ENCODE results near the gene CLN6. TPM values are rescaled to one million over a fixed set of nuclear protein-coding genes. Genes with fewer than 3 reads are reported as not detected.

The CLN6 gene
- total and polyA plus RNA-seq, 9 of the 15 experiments (the other 6 are each of a cell fraction or from before 2014, with no cell fraction given) = 0.71 to 53.3 (median 39.3) TPM

DNA sequence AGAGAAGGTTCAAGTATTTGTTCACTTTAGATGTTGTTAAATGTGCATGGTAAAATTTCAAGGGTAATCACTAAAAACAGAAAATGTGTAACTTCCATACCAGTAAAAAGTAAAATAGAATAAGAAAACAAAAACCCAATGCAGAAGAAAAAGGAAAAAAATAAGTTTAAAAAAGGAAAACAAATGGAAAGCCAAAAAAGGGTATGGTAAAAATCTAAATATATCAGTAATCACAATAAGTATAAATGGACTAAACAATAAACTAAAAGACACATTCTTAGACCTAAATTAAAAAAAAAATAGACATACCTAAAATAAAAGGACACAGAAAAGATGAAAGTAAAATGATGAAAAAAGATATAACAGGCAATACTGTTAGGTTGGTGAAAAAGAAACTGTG, 9.5 kb upstream of the CLN6 start:
- H3K36me3 ChIP-seq (ENCODE audit: control insufficient read depth, insufficient read depth, low read length) = no peaks in the 10 kb centered on the region
- no peaks in the 10 kb centered on the region for H3K9me1 ChIP-seq (ENCODE audit: control insufficient read depth, insufficient read depth, low read length)
- no peaks in the 10 kb centered on the region; a peak in 2 of 5 replicates for H3K27me3 ChIP-seq (ENCODE audit: control insufficient read depth in 2 of 2, insufficient read depth in 2 of 2, low read length in 2 of 2)
- H3K9ac ChIP-seq (ENCODE audit: insufficient read depth in 1 of 2, low read depth in 2 of 2, low read length in 2 of 2) = no peak overlapping the region
- CTCF ChIA-PET (ENCODE audit: low intra/inter-chr PET ratio) = no interaction called here
- no TSS peak for BruUV-seq (replicated peaks)
- intact Hi-C loops (cut with micrococcal nuclease) = no loop called here
- TF ChIP-seq, protein P1, sequence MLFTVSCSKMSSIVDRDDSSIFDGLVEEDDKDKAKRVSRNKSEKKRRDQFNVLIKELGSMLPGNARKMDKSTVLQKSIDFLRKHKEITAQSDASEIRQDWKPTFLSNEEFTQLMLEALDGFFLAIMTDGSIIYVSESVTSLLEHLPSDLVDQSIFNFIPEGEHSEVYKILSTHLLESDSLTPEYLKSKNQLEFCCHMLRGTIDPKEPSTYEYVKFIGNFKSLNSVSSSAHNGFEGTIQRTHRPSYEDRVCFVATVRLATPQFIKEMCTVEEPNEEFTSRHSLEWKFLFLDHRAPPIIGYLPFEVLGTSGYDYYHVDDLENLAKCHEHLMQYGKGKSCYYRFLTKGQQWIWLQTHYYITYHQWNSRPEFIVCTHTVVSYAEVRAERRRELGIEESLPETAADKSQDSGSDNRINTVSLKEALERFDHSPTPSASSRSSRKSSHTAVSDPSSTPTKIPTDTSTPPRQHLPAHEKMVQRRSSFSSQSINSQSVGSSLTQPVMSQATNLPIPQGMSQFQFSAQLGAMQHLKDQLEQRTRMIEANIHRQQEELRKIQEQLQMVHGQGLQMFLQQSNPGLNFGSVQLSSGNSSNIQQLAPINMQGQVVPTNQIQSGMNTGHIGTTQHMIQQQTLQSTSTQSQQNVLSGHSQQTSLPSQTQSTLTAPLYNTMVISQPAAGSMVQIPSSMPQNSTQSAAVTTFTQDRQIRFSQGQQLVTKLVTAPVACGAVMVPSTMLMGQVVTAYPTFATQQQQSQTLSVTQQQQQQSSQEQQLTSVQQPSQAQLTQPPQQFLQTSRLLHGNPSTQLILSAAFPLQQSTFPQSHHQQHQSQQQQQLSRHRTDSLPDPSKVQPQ (CRISPR knock-in tag; IDR thresholded peaks at IDR 0.05; ENCODE audit: borderline replicate concordance) = no peak
- TF ChIP-seq ZNF507 (tag; conservative IDR thresholded peaks at IDR 0.05) = peak; percentile 98
- H2AFZ ChIP-seq (ENCODE audit: low read depth, low read length) = no peak overlapping the region
- H3K27ac ChIP-seq (ENCODE audit: extremely low read depth, low read depth, low read length) = no peak overlapping the region
- no peak for FAIRE-seq
- H3K4me2 ChIP-seq (ENCODE audit: insufficient read depth, low read length) = no peak overlapping the region
- no peak for DNase-seq (ENCODE audit: extremely low read depth in 1 of 4, low spot score in 3 of 4)
- no peak overlapping the region for H3K4me3 ChIP-seq
- ATAC-seq = no peak
- peaks cover 5% of the 10 kb centered on the region in 2 experiments; a peak in 3 of 5 replicates for H3K4me1 ChIP-seq (replicated peaks in 1 of 2; ENCODE audit: control insufficient read depth in 2 of 2, insufficient read depth in 2 of 2, low read length in 2 of 2)
- in situ Hi-C loops (cut with MboI) = no loop called here
- peaks cover 2% of the 10 kb centered on the region; the same call in 1 of the 2 replicates for H3K9me3 ChIP-seq (replicated peaks; ENCODE audit: control insufficient read depth, insufficient read depth, low read depth, low read length)
- POLR2A ChIA-PET = interaction anchor here (1.0 kb wide), 1 partner anchor 398 kb away, joined by 3 read pairs; no protein-coding TSS in a partner anchor
- no peaks in the 10 kb centered on the region for H3K79me2 ChIP-seq (ENCODE audit: control insufficient read depth, insufficient read depth, low read length)
- no peaks in the 10 kb centered on the region for H4K20me1 ChIP-seq (replicated peaks; ENCODE audit: control insufficient read depth, insufficient read depth, low read length)

DNA sequence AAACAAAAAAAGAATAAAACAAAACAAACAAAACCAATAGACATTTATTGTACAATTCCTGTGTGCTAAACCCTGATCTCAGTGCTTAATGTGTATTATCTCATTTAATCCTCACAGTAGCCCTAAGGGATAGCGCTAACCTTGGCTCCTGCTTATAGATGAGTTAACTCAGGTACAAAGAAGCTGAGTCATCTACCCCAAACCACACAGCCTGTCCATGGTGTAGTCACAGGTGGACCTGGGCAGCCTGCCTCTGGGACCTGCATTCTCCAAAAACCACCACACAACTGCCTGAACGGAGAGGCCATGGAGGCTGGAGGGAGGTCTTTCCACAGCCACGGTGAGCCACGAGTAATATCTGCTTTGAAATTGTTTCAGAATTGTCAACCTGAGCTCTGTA, 5.5 kb upstream of the CLN6 start:
- in situ Hi-C loops (cut with MboI) = no loop called here
- POLR2A ChIA-PET = interaction anchor here (2.2 kb wide), 1 partner anchor 18 kb away, joined by 8 read pairs; no protein-coding TSS in a partner anchor
- H3K27ac ChIP-seq (ENCODE audit: extremely low read depth, low read depth, low read length) = no peak overlapping the region
- 47% methylated on average over 4 of the region's 4 CpGs for WGBS (ENCODE audit: insufficient coverage, low coverage, missing lambda C conversion rate)
- H4K20me1 ChIP-seq (replicated peaks; ENCODE audit: control insufficient read depth, insufficient read depth, low read length) = no peaks in the 10 kb centered on the region
- CTCF ChIA-PET (ENCODE audit: low intra/inter-chr PET ratio) = interaction anchor here (0.6 kb wide), 1 partner anchor 641 kb away, joined by 3 read pairs; no protein-coding TSS in a partner anchor
- H3K79me2 ChIP-seq (ENCODE audit: control insufficient read depth, insufficient read depth, low read length) = no peaks in the 10 kb centered on the region
- H3K4me2 ChIP-seq (ENCODE audit: insufficient read depth, low read length) = no peak overlapping the region
- H3K27me3 ChIP-seq (ENCODE audit: control insufficient read depth in 2 of 2, insufficient read depth in 2 of 2, low read length in 2 of 2) = no peaks in the 10 kb centered on the region
- no peak overlapping the region for H3K4me3 ChIP-seq
- intact Hi-C loops (cut with micrococcal nuclease) = no loop called here
- DNase-seq (ENCODE audit: extremely low read depth in 1 of 4, low spot score in 3 of 4) (no peak), ATAC-seq (peak; percentile 31; the same call in 1 of the 3 replicates), FAIRE-seq (no peak)
- H3K9me1 ChIP-seq (ENCODE audit: control insufficient read depth, insufficient read depth, low read length) = no peaks in the 10 kb centered on the region
- 0 out of 4 replicates have a peak overlapping the region, but pooled peaks of 1 of the 2 experiments have one; percentile 18 for H3K9ac ChIP-seq (ENCODE audit: insufficient read depth in 1 of 2, low read depth in 2 of 2, low read length in 2 of 2)
- peaks cover 18 to 20% of the 10 kb centered on the region in 2 experiments for H3K4me1 ChIP-seq (replicated peaks in 1 of 2; ENCODE audit: control insufficient read depth in 2 of 2, insufficient read depth in 2 of 2, low read length in 2 of 2)
- no peaks in the 10 kb centered on the region for H3K36me3 ChIP-seq (ENCODE audit: control insufficient read depth, insufficient read depth, low read length)
- BruUV-seq (replicated peaks) = no TSS peak
- H3K9me3 ChIP-seq (replicated peaks; ENCODE audit: control insufficient read depth, insufficient read depth, low read depth, low read length) = no peaks in the 10 kb centered on the region
- peak overlapping the region; percentile 44 for H2AFZ ChIP-seq (ENCODE audit: low read depth, low read length)
- TF ChIP-seq, protein P2, sequence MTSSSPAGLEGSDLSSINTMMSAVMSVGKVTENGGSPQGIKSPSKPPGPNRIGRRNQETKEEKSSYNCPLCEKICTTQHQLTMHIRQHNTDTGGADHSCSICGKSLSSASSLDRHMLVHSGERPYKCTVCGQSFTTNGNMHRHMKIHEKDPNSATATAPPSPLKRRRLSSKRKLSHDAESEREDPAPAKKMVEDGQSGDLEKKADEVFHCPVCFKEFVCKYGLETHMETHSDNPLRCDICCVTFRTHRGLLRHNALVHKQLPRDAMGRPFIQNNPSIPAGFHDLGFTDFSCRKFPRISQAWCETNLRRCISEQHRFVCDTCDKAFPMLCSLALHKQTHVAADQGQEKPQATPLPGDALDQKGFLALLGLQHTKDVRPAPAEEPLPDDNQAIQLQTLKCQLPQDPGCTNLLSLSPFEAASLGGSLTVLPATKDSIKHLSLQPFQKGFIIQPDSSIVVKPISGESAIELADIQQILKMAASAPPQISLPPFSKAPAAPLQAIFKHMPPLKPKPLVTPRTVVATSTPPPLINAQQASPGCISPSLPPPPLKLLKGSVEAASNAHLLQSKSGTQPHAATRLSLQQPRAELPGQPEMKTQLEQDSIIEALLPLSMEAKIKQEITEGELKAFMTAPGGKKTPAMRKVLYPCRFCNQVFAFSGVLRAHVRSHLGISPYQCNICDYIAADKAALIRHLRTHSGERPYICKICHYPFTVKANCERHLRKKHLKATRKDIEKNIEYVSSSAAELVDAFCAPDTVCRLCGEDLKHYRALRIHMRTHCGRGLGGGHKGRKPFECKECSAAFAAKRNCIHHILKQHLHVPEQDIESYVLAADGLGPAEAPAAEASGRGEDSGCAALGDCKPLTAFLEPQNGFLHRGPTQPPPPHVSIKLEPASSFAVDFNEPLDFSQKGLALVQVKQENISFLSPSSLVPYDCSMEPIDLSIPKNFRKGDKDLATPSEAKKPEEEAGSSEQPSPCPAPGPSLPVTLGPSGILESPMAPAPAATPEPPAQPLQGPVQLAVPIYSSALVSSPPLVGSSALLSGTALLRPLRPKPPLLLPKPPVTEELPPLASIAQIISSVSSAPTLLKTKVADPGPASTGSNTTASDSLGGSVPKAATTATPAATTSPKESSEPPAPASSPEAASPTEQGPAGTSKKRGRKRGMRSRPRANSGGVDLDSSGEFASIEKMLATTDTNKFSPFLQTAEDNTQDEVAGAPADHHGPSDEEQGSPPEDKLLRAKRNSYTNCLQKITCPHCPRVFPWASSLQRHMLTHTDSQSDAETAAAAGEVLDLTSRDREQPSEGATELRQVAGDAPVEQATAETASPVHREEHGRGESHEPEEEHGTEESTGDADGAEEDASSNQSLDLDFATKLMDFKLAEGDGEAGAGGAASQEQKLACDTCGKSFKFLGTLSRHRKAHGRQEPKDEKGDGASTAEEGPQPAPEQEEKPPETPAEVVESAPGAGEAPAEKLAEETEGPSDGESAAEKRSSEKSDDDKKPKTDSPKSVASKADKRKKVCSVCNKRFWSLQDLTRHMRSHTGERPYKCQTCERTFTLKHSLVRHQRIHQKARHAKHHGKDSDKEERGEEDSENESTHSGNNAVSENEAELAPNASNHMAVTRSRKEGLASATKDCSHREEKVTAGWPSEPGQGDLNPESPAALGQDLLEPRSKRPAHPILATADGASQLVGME (CRISPR knock-in tag; IDR thresholded peaks at IDR 0.05) = no peak
- TF ChIP-seq MTA3 (IDR thresholded peaks at IDR 0.05; ENCODE audit: borderline replicate concordance) = no peak
- no peak for TF ChIP-seq MCM2 (IDR thresholded peaks at IDR 0.05; ENCODE audit: low read depth)
- no peak for TF ChIP-seq ZNF668 (CRISPR knock-in tag; IDR thresholded peaks at IDR 0.05)
- no peak for TF ChIP-seq PTTG1 (tag; IDR thresholded peaks at IDR 0.05; ENCODE audit: low read depth)
- TF ChIP-seq E2F3 (CRISPR knock-in tag; IDR thresholded peaks at IDR 0.05) = no peak
